ENCODE results near the gene VWC2L.

- TF ChIP-seq CTCF (IDR thresholded peaks at IDR 0.05; ENCODE audit: low read length) (no peak), EZH2 (optimal IDR thresholded peaks at IDR 0.05; ENCODE audit: low read depth, low read length) (no peak)
Observed at GRCh38 chr2:214624166-214624760, 213.4 kb downstream of the VWC2L start.
